Activated T-cell treated with anti-CD3 and anti-CD28 coated beads for 1 hour (primary cell): Measurements from ENCODE around the gene HS2ST1.
"Not testable (repeated sequence)": the region's sequence is repeated elsewhere in the genome, so short reads cannot be mapped to it uniquely, and the experiment has no call there.

Experiments used
- DNase-seq: peaks from one replicate; pipeline ENCODE4 v3.0.0-alpha.2; 2020; ENCODE audit warnings: low read depth

The HS2ST1 gene

DNA sequence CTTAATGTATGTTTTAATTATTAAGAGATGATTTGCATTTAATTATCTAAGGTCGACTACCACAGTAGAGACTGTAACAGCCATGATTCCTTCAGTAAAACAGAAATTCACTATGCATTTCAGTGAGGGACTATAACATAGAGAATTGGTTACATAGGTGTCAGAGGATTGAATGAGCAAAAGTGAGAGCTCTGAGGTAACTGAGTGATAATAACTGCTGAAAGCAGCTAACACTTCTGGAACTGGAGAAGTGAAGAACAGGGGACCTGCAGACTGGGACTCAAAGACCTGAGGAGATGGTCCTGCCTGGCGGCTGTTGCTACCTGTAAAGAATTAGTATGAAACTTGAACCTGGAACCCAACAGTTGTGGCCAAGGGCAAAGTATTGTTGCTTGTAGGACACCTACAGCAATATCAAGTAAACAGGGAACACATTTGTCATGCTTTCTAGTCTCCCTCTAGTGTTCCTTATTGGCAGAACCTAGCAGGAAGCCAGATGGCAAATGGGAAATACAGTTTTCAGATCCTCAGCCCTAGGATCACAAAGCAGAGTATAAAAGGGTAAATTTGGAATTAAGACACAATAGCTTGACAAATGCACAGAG, 110.6 kb downstream of the HS2ST1 start:
- no peak for DNase-seq

DNA sequence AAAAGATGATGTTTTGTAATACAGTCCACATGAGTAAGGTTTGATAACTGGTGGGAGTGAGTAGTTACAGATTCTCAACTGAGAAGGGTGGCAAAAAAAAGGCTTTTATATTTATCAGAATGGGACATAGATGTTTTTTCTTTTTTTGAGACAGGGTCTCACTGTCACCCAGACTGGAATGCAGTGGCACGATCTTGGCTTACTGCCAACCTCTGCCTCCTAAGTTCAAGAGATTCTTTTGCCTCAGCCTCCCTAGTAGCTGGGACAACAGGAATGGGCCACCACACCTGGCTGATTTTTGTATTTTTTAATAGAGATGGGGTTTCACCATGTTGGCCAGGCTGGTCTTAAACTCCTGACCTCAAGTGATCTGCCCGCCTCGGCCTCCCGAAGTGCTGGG, 113.1 kb downstream of the HS2ST1 start:
- not testable (repeated sequence) for DNase-seq

DNA sequence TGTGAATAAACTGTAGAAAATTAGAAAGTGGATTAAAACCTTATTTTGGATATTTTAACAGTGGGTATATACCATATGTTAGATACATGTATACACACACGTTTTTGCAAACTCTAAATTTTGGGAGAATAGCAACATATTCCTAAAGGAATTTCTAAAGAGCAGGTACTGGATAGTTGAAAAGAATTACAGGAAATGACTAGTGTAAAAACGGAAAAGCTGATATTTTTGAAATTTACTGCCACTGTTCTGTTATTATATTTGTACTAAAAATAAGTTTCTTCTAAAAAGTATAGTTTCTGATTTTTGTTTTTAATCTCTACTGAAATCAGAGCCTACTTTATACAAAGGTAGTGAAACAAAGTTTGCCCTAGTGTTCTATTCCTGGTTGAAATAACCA, 114.1 kb downstream of the HS2ST1 start:
- no peak for DNase-seq

DNA sequence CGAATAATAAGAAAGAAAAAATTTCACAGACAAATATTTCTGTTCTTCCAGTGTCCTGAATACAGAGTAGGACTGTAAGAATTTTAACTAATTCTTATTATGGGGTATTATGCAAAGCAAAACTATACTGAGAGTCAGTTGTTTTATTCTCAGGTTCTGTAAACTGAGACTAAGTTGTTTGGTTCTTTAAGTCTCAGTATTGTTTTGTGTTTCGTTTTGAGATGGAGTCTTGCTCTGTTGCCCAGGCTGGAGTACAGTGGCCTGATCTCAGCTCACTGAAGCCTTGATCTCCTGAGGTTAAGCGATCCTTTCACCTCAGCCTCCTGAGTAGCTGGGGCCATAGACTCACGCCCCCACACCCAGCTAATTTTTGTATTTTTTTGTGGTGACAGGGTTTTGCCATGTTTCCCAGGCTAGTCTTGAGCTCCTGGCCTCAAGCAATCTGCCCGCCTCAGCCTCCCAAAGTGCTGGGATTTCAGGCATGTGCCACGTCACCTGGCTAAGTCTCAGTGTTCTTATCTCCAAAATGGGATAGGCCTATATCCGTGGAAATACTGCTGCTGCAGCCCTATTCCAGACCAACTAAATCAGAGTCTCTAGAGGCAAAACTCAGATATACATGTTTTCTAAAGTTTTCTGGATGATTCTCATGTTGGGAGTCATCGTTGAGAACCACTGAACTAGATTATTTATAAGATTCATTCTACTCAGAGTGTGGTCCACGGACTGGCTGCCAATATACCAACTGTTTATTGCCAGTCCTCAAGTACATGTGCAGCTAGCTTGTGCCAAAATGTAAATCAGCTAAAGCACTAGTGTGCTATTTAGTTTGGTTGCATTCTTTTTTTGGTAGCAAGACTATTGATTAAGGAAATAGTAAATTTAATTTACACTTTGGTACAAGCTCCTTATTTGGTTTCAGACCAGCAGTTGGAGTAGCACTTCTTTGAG, 116.6 kb downstream of the HS2ST1 start:
- no peak for DNase-seq

DNA sequence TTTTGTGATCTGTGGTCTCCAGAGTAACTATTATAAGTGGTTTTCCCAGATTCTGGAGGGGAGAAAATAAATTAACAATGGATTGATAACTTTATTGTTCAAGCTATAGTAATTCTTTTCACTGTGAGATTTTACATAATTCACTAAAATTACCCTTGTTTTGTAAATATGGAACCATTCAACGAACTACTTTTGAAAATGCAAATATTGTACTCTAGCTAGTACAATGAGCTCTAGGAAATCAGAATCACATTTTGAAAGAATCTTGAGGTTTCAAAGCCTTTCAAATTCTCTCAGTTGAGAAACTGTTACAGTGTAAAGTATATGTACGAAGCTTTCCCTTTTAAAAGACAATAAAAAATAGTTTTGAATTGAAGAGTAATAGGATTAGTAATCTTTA, 119.9 kb downstream of the HS2ST1 start:
- no peak for DNase-seq

DNA sequence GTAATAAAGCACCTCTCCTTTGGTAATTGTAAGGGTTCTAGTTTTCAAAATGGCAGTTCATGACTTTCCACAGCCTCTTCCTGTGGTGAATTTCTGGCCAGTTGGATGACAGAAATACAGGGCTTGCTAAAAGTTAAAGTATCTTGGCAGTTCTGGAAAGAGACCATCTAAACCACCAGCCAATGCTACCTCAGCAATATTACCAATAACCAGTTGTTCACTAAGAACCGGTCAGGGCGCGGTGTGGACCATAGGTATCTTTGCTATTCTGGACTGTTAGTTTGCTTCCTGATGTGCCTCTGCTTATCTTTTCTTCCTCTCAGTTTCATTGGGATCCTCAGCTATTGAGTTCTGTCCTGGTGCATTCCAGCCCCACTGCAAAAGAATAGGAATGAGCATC, 124.7 kb downstream of the HS2ST1 start:
- DNase-seq, result no peak

DNA sequence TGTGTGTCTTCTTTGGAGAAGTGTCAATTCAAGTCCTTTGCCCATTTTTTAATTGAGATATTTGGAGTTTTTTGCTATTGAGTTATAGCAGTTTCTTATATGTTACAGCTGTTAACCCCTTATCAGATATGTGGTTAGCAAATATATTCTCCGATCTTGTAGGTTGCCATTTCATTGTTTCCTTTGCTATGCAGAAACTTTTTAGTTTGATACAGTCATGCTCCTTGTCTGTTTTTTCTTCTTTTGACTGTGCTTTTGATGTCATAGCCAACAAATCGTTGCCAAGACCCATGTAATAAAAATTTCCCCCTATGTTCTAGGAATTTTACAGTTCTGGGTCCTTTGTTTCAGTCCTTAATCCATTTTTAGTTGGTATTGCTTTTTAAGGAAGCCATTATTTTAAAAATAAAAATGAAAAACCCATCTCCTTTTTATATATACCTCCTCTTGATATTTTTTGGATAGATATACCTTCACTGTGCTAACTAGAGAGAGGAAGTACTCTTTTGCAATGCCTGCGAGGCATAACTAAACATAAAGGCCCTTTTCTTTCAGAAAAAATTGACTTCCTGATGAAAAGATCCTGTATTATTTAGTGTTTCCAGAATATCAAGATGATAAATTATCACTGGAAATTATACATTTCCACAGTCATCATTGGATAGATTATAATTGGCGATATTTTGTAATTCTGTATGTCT, 127.8 kb downstream of the HS2ST1 start:
- no peak for DNase-seq

DNA sequence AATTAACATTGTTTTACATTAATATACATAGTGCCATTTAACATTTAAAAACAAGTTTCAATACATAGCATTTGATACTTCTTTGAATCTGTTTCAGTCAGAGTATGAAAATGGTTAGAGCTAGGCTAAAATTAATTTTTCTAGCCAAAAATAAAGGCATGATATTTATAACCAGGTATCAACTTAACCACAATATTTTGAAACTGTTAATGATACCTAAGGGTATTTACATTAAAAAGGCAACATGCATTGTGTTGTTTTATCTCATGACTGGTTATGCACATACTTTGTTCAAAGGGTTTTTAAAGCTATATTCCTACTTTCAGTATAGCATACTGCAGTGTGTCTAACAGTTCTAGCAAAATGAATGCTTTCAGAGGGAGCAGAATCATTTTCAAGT, 130.0 kb downstream of the HS2ST1 start:
- DNase-seq, result no peak

DNA sequence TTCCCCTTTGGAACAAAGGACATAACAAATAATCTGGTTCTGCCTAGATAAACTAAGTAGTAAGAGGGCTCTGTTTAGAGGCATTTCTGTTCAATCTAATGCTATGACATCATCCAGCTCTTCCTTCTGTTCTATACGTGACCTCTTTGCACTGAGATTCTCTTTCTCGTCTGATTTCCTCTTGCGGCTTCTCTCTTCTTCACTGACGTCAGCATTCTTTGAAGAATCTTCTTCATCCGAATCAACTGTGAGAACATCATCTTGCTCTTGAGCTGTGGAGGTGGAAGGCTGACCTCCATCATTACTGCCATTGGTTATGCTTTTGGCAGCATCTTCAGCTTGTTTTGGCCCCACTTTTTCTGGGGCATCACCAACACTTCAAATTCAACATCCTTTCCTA, 130.4 kb downstream of the HS2ST1 start:
- DNase-seq, result no peak

DNA sequence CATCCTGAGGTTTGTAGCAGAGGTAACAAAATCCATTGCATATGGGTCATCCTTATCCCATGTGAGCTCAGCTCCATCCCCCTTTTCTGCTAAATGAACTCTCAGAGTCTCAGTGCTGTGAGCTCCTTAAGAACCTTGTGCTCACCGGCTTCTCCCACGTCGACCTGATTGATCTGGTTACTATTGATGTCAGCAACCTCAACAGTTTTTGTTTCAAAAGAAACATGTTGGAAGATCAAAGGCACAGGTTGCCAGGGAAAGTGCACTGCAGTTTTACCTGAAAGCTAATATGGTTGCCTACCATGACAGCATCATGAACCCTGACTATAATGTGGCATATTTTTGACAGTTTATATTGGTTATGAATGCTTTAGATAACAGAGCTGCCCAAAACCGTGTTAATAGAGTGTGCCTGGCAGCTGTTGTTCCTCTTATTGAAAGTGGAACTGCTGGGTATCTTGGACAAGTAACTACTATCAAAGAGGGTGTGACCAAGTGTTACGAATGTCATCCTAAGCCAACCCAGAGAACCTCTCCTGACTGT, 131.4 kb downstream of the HS2ST1 start:
- no peak for DNase-seq

DNA sequence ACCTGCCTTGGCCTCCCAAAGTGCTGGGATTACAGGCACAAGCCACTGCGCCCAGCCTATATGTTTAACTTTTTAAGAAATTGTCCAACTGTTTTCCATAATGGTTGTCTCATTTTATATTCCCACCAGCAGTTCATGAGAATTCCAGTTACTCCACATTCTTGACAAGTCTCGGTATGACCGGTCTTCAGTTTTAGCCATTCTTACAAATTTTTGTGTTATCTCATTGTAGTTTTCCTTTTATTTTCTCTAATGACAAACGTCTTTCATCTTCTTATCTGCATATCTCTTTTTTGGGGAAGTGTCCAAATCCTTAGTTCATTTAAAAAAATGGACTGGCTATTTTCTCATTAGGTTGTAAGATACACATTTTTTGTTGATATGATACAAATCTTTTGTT, 132.5 kb downstream of the HS2ST1 start:
- no peak for DNase-seq

DNA sequence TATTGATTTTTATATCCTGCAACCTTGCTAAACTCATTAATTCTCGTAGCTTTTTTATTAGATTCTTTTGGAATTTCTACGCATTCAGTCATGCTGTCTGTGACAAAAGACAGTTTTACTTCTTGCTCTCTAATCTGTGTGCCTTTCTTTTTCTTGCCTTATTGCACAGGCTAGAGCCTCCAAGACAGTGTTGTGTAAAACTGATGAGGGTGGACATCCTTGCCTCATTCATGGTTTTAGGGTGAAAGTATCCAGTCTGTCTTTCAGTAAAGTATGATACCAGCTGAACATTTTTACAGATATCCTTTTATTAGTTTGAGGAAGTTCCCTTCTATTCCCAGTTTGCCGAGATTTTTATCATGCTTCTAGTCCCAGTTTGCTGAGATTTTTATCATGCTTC, 133.8 kb downstream of the HS2ST1 start:
- no peak for DNase-seq

DNA sequence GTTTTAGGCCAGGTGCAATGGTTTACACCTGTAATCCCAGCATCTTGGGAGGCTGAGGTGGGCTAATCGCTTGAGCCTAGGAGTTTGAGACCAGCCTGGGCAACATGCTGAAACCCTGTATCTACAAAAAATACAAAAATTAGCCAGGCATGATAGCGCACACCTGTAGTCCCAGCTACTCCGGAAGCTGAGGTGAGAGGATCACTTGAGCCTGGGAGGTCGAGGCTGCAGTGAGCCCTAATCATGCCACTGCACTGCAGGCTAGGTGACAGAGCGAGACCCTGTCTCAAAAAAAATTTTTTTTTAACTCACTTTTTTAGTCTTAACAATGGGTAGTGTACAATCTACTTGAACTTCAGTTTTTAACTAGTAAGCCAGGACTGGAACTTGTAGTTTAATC, 137.5 kb downstream of the HS2ST1 start:
- DNase-seq, result no peak

DNA sequence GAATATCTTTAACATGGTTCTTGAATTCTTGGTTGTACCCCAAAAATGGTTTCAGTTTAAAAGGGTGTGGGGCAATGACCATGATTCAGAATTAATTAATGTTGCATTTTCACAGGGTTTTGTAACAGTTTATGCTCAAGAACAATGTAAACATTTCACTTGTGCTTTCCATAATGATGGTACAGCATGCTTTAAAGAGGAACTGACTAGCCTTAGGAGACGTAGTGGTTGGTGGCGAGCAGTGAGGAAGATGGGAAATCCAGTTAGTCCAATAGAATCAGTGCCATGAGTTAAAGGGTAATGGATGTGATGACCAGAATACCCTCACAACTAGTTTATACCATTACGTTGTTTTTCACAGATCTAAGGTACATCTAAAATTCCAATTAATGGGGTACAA, 138.0 kb downstream of the HS2ST1 start:
- DNase-seq, result no peak

DNA sequence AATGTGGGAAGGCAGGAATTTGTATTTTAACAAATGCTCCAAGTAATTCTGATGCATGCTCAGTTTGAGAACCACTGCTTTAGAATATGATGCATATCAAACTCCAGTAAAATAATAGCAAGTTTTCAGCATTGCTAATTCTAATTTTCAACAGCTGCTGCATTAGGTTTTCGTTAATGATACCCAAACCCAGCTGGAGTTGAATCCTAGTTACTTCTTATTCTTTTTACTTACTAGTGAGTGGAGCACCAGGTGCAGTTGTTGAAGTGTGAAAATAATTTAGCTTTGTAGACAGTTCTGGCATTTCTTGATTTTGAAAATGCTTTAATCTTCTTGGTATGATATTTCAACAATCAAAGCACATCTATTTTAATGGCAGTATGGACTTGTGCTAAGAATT, 138.5 kb downstream of the HS2ST1 start:
- DNase-seq, result no peak

DNA sequence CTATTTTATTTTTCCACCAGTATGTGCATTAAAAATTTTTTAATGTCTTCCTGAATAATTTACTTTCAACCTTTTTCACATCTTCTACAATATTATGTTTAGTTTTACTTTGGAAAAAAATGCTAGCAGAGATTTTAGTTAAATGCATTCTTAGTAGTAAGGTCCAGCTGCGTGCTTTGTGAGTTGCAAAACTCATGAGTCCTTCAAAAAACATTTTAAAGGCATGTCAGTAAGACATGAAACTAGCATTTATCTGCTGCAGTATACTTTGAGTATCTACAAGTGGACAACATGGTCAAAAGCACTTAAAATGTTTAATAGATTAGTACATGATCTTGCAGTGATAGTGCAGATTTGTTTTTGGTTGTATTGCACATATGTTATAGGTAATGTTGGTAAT, 139.0 kb downstream of the HS2ST1 start:
- no peak for DNase-seq

DNA sequence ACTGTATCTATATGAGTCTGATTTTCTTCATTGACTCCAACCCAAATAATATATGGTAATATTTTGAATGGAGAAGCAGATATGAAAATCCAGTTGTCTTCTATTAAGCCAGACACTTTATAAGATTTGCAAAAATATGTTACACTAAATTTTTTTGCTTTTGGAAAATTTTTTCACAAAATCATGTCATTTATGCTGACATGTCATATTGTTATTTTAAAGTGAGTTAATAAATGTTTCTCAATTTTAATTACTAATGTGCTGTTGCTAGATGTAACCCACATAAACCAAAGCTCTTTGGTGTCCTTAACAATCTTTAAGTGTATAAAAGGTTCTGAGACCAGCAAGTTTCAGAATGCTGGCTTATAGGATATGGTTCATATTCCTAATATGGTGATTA, 142.5 kb downstream of the HS2ST1 start:
- no peak for DNase-seq

DNA sequence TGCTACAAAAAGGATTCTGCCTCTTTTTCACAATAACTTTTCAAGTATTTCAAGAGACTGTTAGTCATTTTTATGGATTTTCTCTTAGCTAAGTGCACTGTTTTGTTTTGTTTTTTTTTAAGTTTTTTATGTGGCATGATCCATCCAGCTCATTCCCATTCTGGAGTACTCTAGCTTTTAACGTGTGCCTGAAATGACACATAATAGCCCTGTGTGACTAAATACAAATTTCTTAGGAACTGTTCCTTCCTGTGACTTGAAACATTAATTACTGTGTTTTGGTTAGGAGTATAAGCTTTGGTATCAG, 143.9 kb downstream of the HS2ST1 start:
- no peak for DNase-seq

DNA sequence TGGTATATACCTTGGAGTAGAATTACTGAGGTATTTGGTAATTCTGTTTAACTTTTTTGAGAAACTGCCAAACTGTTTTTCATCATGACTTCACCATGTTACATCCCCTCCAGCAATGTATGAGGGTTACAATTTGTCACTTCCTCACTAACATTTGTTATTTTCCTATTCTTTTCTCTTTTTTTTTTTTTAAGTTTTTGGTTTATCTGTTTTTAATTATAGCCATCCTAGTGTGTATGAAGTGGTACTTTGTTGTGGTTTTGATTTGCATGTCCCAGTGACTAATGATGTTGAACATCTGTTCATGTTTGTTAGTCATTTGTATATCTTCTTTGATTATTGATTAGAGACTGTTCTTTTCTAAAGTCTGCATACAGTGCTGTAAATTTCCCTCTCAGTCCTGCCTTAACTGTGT, 147.3 kb downstream of the HS2ST1 start:
- no peak for DNase-seq

DNA sequence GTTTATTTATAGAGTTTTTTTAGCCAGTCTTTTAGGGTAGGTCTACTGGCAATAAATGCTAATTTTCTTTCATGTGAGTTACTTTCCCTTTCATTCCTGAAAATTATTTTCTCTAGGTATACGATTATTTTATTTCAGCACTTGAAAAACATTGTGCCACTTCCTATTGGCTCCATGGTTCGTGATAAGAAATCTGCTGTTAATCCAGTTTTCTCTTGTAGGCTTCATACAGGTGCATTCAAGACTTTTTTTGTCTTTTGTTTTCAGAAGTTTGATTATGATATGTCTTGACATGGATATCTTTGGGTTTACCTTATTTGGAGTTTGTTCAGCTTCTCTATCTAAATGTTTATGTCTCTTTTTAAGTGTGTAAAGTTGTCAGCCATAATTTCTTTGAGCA, 148.3 kb downstream of the HS2ST1 start:
- DNase-seq, result no peak

DNA sequence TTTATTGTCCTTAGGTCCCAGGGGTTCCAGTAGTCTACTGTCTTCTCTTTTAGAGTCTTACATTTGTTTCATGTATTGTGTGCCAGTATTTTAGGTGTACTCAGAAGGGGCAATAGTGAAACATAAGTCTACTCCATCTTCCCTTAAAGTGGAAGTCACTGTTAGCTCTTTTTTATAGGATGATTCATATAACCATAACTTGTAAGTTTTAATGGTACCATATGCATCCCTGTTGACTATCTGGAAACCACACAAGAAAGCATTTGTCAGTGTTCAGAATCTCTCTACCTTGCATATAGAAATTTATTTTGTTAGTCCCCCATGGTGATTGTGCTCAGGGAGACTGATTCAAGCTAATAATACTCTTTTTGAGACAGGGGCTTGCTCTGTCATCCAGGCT, 149.9 kb downstream of the HS2ST1 start:
- DNase-seq, result no peak

DNA sequence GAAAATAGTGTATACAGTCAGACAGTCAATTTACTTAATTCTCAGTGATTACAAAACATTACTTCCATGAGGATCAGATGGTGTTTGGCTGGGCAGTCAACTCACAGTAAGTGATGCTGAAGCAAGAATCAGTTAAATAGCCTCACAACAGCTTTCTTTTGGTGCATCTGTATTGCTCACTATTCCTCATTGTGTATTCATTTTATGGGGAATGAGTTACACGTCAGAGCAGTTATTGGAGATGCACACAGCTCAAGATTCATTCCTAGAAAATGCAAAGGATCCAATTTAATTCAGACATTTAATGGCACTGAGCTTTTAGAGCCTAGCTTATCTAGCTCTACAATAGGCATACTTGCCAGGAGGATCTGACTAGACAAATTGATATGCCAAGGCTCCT, 150.6 kb downstream of the HS2ST1 start:
- no peak for DNase-seq

DNA sequence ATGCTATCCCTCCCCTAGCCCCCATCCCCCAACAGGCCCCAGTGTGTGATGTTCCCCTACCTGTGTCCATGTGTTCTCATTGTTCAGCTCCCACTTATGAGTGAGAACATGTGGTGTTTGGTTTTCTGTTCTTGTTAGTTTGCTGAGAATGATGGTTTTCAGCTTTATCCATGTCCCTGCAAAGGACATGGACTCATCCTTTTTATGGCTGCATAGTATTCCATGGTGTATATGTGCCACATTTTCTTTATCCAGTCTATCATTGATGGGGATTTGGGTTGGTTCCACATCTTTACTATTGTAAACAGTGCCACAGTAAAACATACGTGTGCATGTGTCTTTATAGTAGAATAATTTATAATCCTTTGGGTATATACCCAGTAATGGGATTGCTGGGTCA, 152.3 kb downstream of the HS2ST1 start:
- DNase-seq, result not testable (repeated sequence)
